C1 segment of cervical spinal cord (tissue), 14 donors: ENCODE data around the gene RGS3.

Source experiments
- DNase-seq, 14 donors: peaks; one replicate each; lab custom pipeline; 2025; lab: John Stamatoyannopoulos, UW

Gene RGS3

GRCh38 chr9:113616116-113616515 is 152.6 kb downstream of the RGS3 start:
- no peak for DNase-seq

- DNase-seq = no peak
Observed at GRCh38 chr9:113616621-113617496, 153.3 kb downstream of the RGS3 start.

GRCh38 chr9:113617550-113617949 is 154.0 kb downstream of the RGS3 start:
- no peak for DNase-seq

GRCh38 chr9:113618836-113619490 is 155.4 kb downstream of the RGS3 start:
- DNase-seq = no peak

GRCh38 chr9:113619491-113620376 is 156.2 kb downstream of the RGS3 start:
- no peak for DNase-seq

- no peak for DNase-seq
Observed at GRCh38 chr9:113620377-113621161, 157.0 kb downstream of the RGS3 start.

GRCh38 chr9:113621309-113621791 is 157.8 kb downstream of the RGS3 start:
- no peak for DNase-seq

GRCh38 chr9:113621980-113622379 is 158.5 kb downstream of the RGS3 start:
- no peak for DNase-seq

- no peak for DNase-seq
Observed at GRCh38 chr9:113622600-113623400, 159.3 kb downstream of the RGS3 start.

- DNase-seq = no peak
Observed at GRCh38 chr9:113623851-113624485, 160.4 kb downstream of the RGS3 start.

GRCh38 chr9:113624721-113625120 is 161.2 kb downstream of the RGS3 start:
- no peak for DNase-seq

- DNase-seq = no peak
Observed at GRCh38 chr9:113625486-113625885, 162.0 kb downstream of the RGS3 start.

GRCh38 chr9:113626735-113627495 is 163.4 kb downstream of the RGS3 start:
- DNase-seq = peak in 3 of 14 donors; percentile 11 to 49 (median 17)

GRCh38 chr9:113628621-113629020 is 165.1 kb downstream of the RGS3 start:
- no peak for DNase-seq

- no peak for DNase-seq
Observed at GRCh38 chr9:113630386-113631136, 167.0 kb downstream of the RGS3 start.

- DNase-seq = no peak
Observed at GRCh38 chr9:113631137-113631765, 167.7 kb downstream of the RGS3 start.

- DNase-seq = no peak
Observed at GRCh38 chr9:113631871-113632665, 168.5 kb downstream of the RGS3 start.
